Neural progenitor cell (in vitro differentiated cells): ENCODE data around the gene NCAM1.

ENCODE experiments used
- CTCF ChIP-seq: fragments of 200-600 bp; sonication (generic); IDR thresholded peaks from 2 replicates; pipeline ENCODE4 v1.5.1; 2017; ENCODE audit warnings: antibody characterized with exemption, mild to moderate bottlenecking
- EZH2 ChIP-seq: fragments of 200-600 bp; sonication (generic); IDR thresholded peaks from 2 replicates; pipeline ENCODE4 v1.6.1; 2017; ENCODE audit warnings: antibody characterized with exemption, mild to moderate bottlenecking, moderate library complexity

GRCh38 chr11:113016905-113017304 lies 55.7 kb downstream of the NCAM1 start:
- TF ChIP-seq EZH2 = no peak
- no peak for TF ChIP-seq CTCF
